GM23338 (cell line): ENCODE results near the gene HOXD9.

Experiments used
- EZH2 ChIP-seq: fragments of 200-600 bp; sonication (generic); IDR thresholded peaks from one replicate; pipeline ENCODE4 v1.8.0; 2017; ENCODE audit warnings: antibody characterized with exemption, mild to moderate bottlenecking, low read depth; ENCODE audit not compliant: unreplicated experiment
- EZH2phosphoT487 ChIP-seq: fragments of 200-600 bp; sonication (generic); IDR thresholded peaks from one replicate; pipeline ENCODE4 v1.8.1; 2018; ENCODE audit warnings: antibody characterized with exemption; ENCODE audit not compliant: unreplicated experiment
- ZNF114 ChIP-seq: fragments of 250-450 bp; sonication (Bioruptor Pico); IDR thresholded peaks from 2 replicates; pipeline ENCODE4 v1.5.0; 2020; ENCODE audit warnings: mild to moderate bottlenecking, moderate library complexity
- TF ChIP-seq, protein P1 (sequence below), 2 experiments: fragments of 200-600 bp in 1 of 2; sonication (generic) in 1 of 2; conservative IDR thresholded peaks; 2 replicates each; pipeline versions ENCODE4 v1.5.1 to v1.6.1; 2016 to 2017; ENCODE audit warnings: antibody characterized with exemption in 2 of 2, low read depth in 2 of 2, mild to moderate bottlenecking in 2 of 2, moderate library complexity in 1 of 2
- TF ChIP-seq, protein P2 (sequence below): IDR thresholded peaks from 2 replicates; pipeline ENCODE4 v1.6.1; 2016; ENCODE audit warnings: antibody characterized with exemption
- TF ChIP-seq, protein P3 (sequence below): IDR thresholded peaks from one replicate; pipeline ENCODE4 v1.6.1; 2018; ENCODE audit warnings: antibody characterized with exemption; ENCODE audit not compliant: unreplicated experiment

DNA sequence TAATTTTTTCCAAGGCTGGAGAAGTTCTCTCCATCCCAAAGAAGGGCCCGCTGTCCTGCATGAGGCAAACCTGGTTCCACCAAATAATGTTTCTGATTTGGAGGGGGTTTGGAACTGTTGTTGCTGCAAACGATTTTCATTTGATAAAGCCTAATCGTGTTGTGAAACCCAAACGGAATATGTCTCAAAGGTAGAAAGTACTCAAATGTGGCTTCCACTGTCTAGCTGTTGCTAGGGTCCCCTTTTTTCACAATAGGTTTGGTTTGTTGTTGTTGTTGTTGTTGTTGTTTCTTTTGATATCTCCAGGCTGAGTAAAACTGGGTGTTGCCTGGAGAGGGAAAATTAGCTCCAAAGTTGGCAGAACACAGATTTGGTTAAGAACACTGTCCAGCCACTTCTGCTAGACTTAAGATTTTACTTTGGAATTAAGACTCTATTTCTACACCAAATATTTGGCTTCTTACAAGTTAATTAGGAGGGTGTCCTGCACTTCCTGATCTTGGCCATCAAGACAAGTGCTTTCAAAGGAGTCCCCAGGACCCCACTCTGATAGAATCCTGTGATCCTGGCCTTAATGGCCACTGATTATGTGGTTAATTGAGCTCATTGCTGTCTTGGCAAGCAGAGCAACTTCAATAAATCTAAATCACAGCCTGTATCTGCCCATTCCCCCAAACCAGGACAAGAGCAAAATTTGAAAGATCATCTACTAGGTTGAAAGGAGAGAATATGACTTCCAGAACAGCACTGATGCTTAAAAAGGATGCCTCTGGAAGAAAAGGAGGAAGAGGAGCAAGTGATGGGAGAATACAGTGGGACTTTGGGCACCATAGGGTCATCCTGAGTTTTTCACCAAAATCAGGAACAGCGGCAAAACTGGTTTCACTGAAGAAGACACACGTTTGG, 33.3 kb upstream of the HOXD9 start:
- TF ChIP-seq, protein P1, sequence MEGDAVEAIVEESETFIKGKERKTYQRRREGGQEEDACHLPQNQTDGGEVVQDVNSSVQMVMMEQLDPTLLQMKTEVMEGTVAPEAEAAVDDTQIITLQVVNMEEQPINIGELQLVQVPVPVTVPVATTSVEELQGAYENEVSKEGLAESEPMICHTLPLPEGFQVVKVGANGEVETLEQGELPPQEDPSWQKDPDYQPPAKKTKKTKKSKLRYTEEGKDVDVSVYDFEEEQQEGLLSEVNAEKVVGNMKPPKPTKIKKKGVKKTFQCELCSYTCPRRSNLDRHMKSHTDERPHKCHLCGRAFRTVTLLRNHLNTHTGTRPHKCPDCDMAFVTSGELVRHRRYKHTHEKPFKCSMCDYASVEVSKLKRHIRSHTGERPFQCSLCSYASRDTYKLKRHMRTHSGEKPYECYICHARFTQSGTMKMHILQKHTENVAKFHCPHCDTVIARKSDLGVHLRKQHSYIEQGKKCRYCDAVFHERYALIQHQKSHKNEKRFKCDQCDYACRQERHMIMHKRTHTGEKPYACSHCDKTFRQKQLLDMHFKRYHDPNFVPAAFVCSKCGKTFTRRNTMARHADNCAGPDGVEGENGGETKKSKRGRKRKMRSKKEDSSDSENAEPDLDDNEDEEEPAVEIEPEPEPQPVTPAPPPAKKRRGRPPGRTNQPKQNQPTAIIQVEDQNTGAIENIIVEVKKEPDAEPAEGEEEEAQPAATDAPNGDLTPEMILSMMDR (conservative IDR thresholded peaks at IDR 0.05; ENCODE audit: low read depth in 2 of 2): no peak
- TF ChIP-seq EZH2phosphoT487 (no peak), ZNF114 (CRISPR knock-in tag) (no peak), EZH2 (peak; percentile 85)
- TF ChIP-seq, protein P2, sequence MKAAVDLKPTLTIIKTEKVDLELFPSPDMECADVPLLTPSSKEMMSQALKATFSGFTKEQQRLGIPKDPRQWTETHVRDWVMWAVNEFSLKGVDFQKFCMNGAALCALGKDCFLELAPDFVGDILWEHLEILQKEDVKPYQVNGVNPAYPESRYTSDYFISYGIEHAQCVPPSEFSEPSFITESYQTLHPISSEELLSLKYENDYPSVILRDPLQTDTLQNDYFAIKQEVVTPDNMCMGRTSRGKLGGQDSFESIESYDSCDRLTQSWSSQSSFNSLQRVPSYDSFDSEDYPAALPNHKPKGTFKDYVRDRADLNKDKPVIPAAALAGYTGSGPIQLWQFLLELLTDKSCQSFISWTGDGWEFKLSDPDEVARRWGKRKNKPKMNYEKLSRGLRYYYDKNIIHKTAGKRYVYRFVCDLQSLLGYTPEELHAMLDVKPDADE: no peak
- TF ChIP-seq, protein P3, sequence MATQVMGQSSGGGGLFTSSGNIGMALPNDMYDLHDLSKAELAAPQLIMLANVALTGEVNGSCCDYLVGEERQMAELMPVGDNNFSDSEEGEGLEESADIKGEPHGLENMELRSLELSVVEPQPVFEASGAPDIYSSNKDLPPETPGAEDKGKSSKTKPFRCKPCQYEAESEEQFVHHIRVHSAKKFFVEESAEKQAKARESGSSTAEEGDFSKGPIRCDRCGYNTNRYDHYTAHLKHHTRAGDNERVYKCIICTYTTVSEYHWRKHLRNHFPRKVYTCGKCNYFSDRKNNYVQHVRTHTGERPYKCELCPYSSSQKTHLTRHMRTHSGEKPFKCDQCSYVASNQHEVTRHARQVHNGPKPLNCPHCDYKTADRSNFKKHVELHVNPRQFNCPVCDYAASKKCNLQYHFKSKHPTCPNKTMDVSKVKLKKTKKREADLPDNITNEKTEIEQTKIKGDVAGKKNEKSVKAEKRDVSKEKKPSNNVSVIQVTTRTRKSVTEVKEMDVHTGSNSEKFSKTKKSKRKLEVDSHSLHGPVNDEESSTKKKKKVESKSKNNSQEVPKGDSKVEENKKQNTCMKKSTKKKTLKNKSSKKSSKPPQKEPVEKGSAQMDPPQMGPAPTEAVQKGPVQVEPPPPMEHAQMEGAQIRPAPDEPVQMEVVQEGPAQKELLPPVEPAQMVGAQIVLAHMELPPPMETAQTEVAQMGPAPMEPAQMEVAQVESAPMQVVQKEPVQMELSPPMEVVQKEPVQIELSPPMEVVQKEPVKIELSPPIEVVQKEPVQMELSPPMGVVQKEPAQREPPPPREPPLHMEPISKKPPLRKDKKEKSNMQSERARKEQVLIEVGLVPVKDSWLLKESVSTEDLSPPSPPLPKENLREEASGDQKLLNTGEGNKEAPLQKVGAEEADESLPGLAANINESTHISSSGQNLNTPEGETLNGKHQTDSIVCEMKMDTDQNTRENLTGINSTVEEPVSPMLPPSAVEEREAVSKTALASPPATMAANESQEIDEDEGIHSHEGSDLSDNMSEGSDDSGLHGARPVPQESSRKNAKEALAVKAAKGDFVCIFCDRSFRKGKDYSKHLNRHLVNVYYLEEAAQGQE: no peak
